ENCODE measurements around the gene CDH1. TPM values are rescaled to one million over a fixed set of nuclear protein-coding genes. Genes with fewer than 3 reads are reported as not detected.
A peak's percentile ranks its signal among the peaks of the same experiment; 100 is the strongest.
"Not testable (repeated sequence)": the region's sequence is repeated elsewhere in the genome, so short reads cannot be mapped to it uniquely, and the experiment has no call there.

Gene CDH1
- total RNA-seq, 1 experiment from 2014 or later, result under 0.01 TPM

GRCh38 chr16:68790130-68790761, 53.2 kb downstream of the CDH1 start:
- peak; percentile 75 for DNase-seq (ENCODE audit: low read depth)

DNA sequence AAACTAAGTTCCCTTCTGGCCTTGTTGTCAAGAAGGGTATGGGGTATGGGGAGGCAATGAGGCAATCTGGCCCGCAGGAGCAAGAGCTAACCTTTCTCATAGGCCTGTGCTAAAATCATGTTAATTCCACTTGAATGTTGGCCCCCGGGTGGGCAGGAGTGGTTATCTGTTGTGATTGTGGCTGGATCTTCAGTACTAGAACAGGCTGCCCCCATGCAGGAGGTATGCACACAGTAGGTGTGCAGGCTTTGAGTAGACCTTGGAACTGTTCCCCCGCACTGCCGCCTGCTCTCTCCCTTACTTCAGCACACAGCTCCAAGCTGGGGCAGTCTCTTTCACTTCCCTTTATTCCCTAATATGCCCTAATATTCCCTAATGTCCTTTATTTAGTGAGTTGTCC, 53.9 kb downstream of the CDH1 start:
- DNase-seq (ENCODE audit: low read depth), result no peak

DNA sequence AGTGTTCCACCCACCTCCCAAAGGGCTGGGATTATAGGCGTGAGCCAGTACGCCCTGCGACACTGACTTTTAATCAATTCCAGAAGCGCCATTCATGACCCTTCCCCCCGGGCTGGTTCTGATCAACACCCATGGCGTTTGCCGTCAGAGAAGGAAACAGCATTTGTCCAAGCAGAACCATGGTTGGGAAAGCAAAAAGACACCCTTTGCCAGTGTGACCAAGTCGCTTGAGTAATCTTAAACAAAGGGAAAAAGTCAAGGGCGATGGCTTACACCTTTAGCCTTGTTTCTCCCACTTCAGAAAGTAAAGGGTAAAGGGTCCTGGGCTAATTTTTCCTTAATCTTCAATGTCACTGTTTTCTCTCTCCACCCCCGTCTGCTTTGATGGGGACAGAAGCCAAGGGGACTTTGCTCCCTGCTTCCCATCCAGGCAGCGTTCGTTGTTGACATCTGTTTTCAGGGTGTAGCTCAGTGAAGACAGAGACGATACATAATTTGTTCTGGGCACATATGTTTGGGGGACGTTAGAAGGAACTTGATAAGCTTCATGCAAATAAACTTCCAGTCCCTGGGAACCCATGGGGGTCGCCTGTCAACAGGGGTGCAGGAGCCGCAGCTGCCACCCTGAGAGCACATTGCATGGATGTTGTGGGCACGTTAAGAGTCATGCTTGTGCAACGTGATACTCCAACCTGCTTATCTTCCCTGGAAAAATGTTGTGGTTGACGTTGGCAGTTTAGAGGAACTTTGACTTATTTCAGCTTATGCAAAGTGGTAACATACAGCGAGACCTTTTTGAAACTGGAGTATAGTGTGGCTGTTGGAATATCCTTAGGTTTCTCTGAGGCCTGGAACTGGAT, 55.6 kb downstream of the CDH1 start:
- peak; percentile 77 for DNase-seq (ENCODE audit: low read depth)

DNA sequence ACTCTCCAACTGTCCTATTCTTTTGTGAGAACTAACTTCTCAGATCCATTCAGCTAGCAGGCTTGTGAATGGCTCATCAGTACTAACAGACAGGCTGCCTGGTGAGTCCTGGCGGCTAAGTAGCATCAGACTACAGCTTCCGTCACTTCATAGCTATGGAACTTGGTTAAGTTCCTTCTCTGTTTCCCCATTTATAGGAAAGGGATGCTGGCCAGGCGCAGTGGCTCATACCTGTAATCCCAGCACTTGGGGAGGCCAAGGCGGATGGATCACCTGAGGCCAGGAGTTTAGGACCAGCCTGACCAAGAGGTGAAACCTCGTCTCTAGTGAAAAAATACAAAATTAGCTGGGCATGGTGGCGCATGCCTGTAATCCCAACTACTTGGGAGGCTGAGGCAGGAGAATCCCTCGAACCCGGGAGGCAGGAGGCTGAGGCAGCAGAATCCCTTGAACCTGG, 56.3 kb downstream of the CDH1 start:
- peak; percentile 30 for DNase-seq (ENCODE audit: low read depth)

DNA sequence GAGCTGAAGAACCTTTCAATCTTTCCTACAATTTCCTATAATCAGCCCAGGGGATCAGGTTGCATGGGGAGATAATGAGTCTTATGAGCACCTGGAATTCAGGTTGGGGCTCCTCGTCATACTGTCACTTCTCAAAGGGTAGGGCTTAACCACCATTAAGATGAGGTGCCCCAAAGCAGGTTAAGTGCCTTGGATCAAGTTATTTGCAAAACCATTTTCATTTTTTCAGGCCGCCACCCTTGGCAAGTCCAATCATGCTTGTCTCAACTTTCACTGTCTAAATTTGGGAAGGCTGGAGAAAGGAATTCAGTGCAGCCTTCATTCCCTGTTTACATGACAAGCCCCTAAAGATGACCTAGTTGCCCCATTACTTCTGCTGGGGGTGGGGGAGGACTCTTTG, 61.3 kb downstream of the CDH1 start:
- DNase-seq (ENCODE audit: low read depth), result no peak

DNA sequence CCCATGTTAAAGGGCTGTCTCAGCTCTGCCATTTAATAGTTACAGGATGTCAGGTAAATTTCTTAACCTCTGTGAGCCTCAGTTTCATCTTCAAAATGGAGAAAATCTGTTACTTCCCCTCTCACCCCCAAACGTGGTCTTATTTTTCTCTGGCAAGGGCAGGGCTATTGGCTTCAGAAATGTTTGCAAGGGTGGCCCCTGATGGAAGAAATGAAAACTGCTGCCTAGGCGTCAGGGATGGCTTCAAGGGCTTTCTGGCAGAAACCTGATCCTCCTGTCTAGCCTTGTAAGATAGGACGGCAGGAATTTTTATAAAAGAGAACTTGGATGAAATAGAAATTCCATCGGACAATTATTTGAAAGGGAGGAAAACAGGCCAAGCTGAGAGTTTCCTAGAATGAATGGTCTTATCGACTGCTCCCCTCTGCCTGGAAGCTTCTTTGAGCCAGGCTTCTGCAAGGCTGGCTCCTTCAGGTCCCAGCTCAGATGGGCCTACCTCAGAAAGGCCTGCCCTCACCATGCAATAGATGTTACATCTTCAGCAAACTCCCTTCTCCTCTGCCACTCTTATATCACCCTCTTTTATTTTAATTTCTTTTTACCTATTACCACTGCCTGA, 63.3 kb downstream of the CDH1 start:
- peak; percentile 72 for DNase-seq (ENCODE audit: low read depth)

DNA sequence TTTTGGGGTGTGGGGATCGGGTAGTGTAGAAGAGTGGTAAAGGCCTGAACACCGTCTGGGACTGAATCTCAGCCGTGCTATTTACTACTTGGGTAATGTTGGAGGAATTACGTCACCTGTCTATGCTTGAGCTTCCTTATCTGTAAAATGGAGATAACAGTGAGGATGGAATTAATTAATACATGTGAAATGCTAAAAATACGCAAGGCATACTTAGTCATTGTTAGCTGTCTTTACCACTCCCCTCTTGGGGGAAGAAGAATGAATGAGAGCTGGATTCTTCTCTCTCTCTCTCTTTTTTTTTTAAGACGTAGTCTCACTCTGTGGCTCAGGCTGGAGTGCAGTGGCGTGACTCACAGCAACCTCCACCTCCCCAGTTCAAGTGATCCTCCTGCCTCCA, 65.1 kb downstream of the CDH1 start:
- peak; percentile 67 for DNase-seq (ENCODE audit: low read depth)

GRCh38 chr16:68806422-68806821, 69.3 kb downstream of the CDH1 start:
- DNase-seq (ENCODE audit: low read depth), result no peak

DNA sequence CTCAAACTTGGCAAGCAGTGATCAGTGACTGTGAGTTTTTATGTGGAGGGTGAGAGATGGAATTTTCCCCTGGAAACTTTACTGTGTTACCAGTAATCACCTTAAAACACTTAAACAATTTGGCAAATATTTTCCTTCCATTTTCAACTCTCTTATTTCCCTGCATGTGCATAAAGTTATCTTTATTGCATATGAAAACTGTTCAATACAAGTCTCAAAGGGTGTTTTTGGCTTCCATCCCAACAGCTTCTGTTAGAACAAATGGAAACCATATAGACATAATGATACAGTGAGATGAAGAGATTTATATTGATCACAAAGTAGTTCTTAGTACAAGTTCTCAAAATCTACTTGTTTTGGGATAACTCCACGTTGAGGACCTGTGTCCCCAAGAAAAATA, 69.9 kb downstream of the CDH1 start:
- no peak for DNase-seq (ENCODE audit: low read depth)

DNA sequence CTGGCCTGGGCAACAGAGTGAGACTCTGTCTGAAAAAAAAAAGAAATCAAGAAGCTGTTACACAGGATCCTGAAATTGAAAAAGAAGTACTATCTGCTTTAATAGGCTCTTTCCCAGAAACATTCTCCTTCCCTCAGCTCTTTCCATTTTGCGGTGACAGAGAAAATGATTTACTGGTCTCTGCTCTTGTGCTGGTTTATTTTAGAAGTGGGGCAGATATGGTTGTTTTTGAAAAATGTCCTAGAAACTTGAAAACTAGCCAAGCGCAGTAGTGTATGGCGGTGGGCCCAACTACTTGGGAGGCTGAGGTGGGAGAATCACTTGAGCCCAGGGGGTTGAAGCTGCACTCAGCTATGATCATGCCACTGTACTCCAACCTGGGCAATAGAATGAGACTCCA, 77.4 kb downstream of the CDH1 start:
- no peak for DNase-seq (ENCODE audit: low read depth)

DNA sequence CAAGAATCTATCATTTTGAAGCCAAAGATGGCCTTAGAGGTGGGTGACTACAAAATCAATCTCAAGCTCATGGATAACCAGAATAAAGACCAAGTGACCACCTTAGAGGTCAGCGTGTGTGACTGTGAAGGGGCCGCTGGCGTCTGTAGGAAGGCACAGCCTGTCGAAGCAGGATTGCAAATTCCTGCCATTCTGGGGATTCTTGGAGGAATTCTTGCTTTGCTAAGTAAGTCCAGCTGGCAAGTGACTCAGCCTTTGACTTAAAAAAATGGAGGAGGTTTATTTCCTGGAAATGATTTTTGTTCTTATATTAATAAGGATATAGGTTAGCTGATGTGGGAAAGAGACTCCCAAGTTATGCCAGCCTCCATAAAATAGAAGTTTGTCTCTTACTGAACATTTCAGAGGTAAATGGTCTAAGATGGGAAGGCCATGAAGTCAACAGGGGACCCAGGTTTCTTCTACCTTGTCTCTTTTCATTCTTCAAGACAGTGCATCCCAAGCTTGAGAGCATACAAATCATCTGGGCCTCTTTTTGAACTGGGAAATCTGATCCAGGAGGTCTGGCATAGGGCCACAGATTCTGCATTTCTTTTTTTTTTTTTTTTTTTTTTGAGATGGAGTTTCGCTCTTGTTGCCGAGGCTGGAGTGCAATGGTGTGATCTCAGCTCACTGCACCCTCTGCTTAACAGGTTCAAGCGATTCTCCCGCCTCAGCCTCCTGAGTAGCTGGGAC, 86.5 kb downstream of the CDH1 start:
- peak; percentile 15 for DNase-seq (ENCODE audit: low read depth)

GRCh38 chr16:68825427-68825826, 88.3 kb downstream of the CDH1 start:
- DNase-seq (ENCODE audit: low read depth), result no peak

- DNase-seq (ENCODE audit: low read depth), result no peak
Measured at GRCh38 chr16:68826652-68827051, 89.6 kb downstream of the CDH1 start.

DNA sequence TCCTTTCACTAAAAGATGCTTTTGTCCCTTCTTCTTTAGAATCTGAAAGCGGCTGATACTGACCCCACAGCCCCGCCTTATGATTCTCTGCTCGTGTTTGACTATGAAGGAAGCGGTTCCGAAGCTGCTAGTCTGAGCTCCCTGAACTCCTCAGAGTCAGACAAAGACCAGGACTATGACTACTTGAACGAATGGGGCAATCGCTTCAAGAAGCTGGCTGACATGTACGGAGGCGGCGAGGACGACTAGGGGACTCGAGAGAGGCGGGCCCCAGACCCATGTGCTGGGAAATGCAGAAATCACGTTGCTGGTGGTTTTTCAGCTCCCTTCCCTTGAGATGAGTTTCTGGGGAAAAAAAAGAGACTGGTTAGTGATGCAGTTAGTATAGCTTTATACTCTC, 96.2 kb downstream of the CDH1 start:
- DNase-seq (ENCODE audit: low read depth), result no peak

GRCh38 chr16:68834550-68834949, 97.5 kb downstream of the CDH1 start:
- no peak for DNase-seq (ENCODE audit: low read depth)

DNA sequence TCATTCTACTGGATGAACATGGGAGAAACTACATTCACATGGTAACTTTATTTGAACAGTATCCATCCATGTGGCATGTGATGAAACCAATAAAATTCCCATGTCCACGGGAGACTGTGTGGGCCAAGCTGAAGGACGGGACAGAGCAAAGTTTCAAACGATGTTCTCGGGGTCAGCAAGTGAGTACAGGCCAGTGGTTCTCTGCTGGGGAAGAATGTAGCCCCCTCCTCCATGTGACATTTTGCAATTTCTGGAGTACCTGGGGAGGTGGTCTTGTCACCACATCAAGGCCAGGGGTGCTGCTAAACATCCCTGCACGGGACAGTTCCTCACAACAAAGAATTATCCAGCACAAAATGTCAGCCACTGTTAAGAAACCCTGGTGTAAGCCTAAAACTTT, 98.9 kb downstream of the CDH1 start:
- DNase-seq (ENCODE audit: low read depth), result no peak

- no peak for DNase-seq (ENCODE audit: low read depth)
Measured at GRCh38 chr16:68839831-68840230, 102.7 kb downstream of the CDH1 start.

DNA sequence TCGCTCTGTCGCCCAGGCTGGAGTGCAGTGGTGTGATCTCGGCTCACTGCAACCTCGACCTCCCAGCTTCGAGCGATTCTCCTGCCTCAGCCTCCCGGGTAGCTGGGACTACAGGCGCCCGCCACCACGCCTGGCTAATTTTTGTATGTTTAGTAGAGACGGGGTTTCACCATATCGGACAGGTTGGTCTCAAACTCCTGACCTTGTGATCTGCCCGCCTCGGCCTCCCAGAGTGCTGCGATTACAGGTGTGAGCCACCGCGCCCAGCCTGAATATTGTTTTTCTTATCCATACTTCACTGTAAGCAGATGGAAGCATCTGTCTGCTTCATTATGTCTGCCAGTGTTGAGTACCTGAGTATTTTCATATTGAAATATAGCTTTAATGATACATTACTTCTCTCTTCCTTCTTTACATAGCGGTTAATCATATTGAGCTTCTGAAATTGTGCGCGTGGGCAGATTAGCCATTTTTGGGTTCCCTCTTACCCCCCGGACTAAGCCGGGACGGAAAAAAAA, 105.9 kb downstream of the CDH1 start:
- not testable (repeated sequence) for DNase-seq (ENCODE audit: low read depth)

GRCh38 chr16:68843482-68844210, 106.6 kb downstream of the CDH1 start, which contains the start of gene TANGO6:
TSS of gene TANGO6 (plus strand) at chr16:68843531. CDS start at chr16:68843618, 87 bp downstream.
- peak; percentile 82 for DNase-seq (ENCODE audit: low read depth)

DNA sequence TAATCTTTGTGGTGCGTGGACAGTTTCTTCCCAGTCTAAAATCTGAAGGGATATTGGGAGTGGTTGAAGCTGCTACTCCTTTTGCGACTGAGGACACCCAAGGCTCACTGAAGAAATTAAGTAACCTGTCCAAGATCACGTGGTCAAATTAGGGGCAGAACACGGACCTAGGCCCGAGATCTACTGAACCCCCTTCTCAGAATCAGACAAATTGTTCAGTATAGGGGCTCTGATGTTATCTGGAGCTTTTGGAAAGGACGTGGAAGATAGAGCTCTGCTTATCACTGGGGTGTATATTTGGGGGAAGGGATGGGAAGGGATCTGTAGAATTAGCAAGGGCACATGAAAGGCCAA, 107.1 kb downstream of the CDH1 start:
- no peak for DNase-seq (ENCODE audit: low read depth)

DNA sequence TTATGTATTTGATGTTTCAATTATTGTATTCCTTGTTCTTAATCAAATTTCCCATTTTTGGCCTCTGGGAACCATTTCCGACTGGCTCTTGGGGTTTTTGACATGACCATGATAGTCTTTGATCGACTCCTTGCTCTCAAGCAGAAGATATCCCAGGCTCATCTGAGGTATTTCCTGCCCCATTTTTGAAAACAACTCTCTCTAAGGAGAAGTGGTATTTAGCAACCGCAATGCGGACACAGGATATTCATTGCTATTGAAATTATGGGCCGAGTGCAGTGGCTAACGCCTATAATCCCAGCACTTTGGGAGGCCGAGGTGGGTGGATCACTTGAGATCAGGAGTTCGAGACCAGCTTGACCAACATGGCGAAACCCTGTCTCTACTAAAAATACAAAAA, 111.7 kb downstream of the CDH1 start:
- DNase-seq (ENCODE audit: low read depth), result no peak
